WTC11 (cell line): Measurements from ENCODE around the gene PDIK1L. TPM values are rescaled to one million over a fixed set of nuclear protein-coding genes. Genes with fewer than 3 reads are reported as not detected.

Experiments used
- ATAC-seq: fragments of 200-7000 bp; cut with Tn5 transposase; 2 replicates; pipeline ENCODE4 v1.10.0; 2021; ENCODE audit warnings: mild to moderate bottlenecking, moderate library complexity
- CTCF ChIA-PET: fragments of 300-600 bp; sonication (Branson Sonifier 250); formaldehyde crosslinking; loops from one replicate; lab custom pipeline; 2021; ENCODE audit warnings: antibody characterized with exemption; lab: Charles Lee
- POLR2A ChIA-PET: fragments of 350-600 bp; sonication (Branson Sonifier 250); formaldehyde crosslinking; loops from one replicate; lab custom pipeline; 2021; ENCODE audit warnings: antibody characterized with exemption; lab: Charles Lee
- DNase-seq: peaks from one replicate; pipeline ENCODE4 v3.0.0; 2021; ENCODE audit warnings: low spot score
- H3K27ac Mint-ChIP-seq: 2 replicates; pipeline ENCODE4 v1.8.0; 2021; ENCODE audit warnings: mixed read lengths
- H3K27me3 Mint-ChIP-seq: 2 replicates; pipeline ENCODE4 v1.8.0; 2021; ENCODE audit warnings: low read depth, mild to moderate bottlenecking, moderate library complexity, mixed read lengths
- H3K36me3 Mint-ChIP-seq: 2 replicates; pipeline ENCODE4 v1.8.0; 2021; ENCODE audit warnings: mixed read lengths
- H3K4me1 Mint-ChIP-seq: 2 replicates; pipeline ENCODE4 v1.8.0; 2022; ENCODE audit warnings: mixed read lengths
- H3K4me3 Mint-ChIP-seq: 2 replicates; pipeline ENCODE4 v1.8.0; 2021; ENCODE audit warnings: mild to moderate bottlenecking, moderate library complexity, mixed read lengths
- H3K9me3 Mint-ChIP-seq: 2 replicates; pipeline ENCODE4 v1.8.0; 2021; ENCODE audit warnings: mixed read lengths
- ELF4 ChIP-seq: sonication (generic); formaldehyde crosslinking; IDR thresholded peaks from 2 replicates; pipeline ENCODE4 v1.8.1; 2022; ENCODE audit warnings: low read depth, mild to moderate bottlenecking, moderate library complexity, missing genetic modification reagents
- JUN ChIP-seq: sonication (generic); formaldehyde crosslinking; IDR thresholded peaks from 2 replicates; pipeline ENCODE4 v1.8.0; 2023; ENCODE audit warnings: mild to moderate bottlenecking, missing genetic modification reagents
- PRRX2 ChIP-seq: fragments of 250-450 bp; sonication (Bioruptor Pico); IDR thresholded peaks from 2 replicates; pipeline ENCODE4 v1.8.0; 2021; ENCODE audit warnings: mild to moderate bottlenecking
- TEAD1 ChIP-seq: sonication (generic); formaldehyde crosslinking; IDR thresholded peaks from 2 replicates; pipeline ENCODE4 v1.8.0; 2022; ENCODE audit warnings: mild to moderate bottlenecking, missing genetic modification reagents
- TEAD4 ChIP-seq: sonication (generic); formaldehyde crosslinking; IDR thresholded peaks from 2 replicates; pipeline ENCODE4 v1.8.0; 2022; ENCODE audit warnings: mild to moderate bottlenecking, missing genetic modification reagents
- TP53 ChIP-seq: sonication (generic); formaldehyde crosslinking; IDR thresholded peaks from 2 replicates; pipeline ENCODE4 v1.8.1; 2023; ENCODE audit warnings: mild to moderate bottlenecking, missing genetic modification reagents
- ZNF423 ChIP-seq: fragments of 250-450 bp; sonication (Bioruptor Pico); IDR thresholded peaks from 2 replicates; pipeline ENCODE4 v2.1.2; 2022; ENCODE audit warnings: mild to moderate bottlenecking, moderate library complexity
- total RNA-seq: library from RNA; stranded (reverse); gene quantifications from 3 replicates; pipeline ENCODE4 v1.2.3, GENCODE V29; 2021
- TF ChIP-seq, protein P1 (sequence below): sonication (generic); formaldehyde crosslinking; IDR thresholded peaks from 2 replicates; pipeline ENCODE4 v1.8.1; 2022; ENCODE audit warnings: low read depth, mild to moderate bottlenecking, moderate library complexity, missing genetic modification reagents, borderline replicate concordance
- TF ChIP-seq, protein P2 (sequence below): sonication (generic); formaldehyde crosslinking; IDR thresholded peaks from 2 replicates; pipeline ENCODE4 v1.8.0; 2022; ENCODE audit warnings: mild to moderate bottlenecking, missing genetic modification reagents
- TF ChIP-seq, protein P3 (sequence below): sonication (generic); formaldehyde crosslinking; IDR thresholded peaks from 2 replicates; pipeline ENCODE4 v1.8.0; 2022; ENCODE audit warnings: mild to moderate bottlenecking, missing genetic modification reagents
- TF ChIP-seq, protein P4 (sequence below): sonication (generic); formaldehyde crosslinking; IDR thresholded peaks from 2 replicates; pipeline ENCODE4 v1.8.1; 2023; ENCODE audit warnings: mild to moderate bottlenecking, missing genetic modification reagents, moderate library complexity
- TF ChIP-seq, protein P5 (sequence below): sonication (generic); formaldehyde crosslinking; IDR thresholded peaks from 2 replicates; pipeline ENCODE4 v1.8.1; 2023; ENCODE audit warnings: mild to moderate bottlenecking, missing genetic modification reagents, borderline replicate concordance
- TF ChIP-seq, protein P6 (sequence below): sonication (generic); formaldehyde crosslinking; IDR thresholded peaks from 2 replicates; pipeline ENCODE4 v1.8.0; 2022; ENCODE audit warnings: mild to moderate bottlenecking, missing genetic modification reagents
- TF ChIP-seq, protein P7 (sequence below): sonication (generic); formaldehyde crosslinking; IDR thresholded peaks from 2 replicates; pipeline ENCODE4 v1.8.1; 2023; ENCODE audit warnings: mild to moderate bottlenecking, missing genetic modification reagents
- TF ChIP-seq, protein P8 (sequence below): fragments of 250-450 bp; sonication (Bioruptor Pico); IDR thresholded peaks from 2 replicates; pipeline ENCODE4 v1.9.0; 2021; ENCODE audit warnings: moderate library complexity, mild to moderate bottlenecking, inconsistent platforms, borderline replicate concordance

PDIK1L gene
- total RNA-seq, 1 experiment from 2014 or later, result 5.5 TPM

DNA sequence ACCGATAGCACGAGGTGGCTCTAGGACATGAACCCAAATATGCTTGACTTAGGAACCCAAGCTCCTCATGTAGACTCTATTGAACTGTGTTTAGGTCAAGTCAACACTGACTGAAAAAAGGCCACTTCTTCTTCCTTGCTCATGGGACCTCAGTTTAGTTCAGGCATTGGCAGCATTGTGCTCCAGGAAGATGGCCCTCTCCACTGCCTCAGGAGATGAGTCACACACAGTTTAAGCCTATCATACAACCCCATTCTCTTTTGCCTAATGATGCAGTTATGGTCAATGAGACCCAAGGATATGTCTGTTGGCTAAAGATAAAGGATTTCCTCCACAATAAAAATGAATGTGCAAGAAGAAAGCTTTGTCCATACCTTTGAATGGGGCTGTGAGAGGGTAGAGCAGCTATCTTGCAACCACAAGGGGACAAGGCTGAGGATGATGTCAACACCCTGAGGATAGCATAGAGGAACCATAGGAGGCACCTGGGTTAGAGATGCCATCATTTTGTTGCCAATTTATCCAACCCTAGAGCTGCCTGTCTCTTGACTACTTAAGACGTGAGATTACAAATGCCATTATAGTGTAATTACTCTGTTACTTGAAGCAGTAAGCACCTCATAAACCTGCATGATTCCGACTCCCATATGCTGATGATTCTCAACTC, 41.2 kb upstream of the PDIK1L start (continued):
- TF ChIP-seq, protein P1, sequence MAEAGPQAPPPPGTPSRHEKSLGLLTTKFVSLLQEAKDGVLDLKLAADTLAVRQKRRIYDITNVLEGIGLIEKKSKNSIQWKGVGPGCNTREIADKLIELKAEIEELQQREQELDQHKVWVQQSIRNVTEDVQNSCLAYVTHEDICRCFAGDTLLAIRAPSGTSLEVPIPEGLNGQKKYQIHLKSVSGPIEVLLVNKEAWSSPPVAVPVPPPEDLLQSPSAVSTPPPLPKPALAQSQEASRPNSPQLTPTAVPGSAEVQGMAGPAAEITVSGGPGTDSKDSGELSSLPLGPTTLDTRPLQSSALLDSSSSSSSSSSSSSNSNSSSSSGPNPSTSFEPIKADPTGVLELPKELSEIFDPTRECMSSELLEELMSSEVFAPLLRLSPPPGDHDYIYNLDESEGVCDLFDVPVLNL (CRISPR knock-in tag), result no peak
- TF ChIP-seq, protein P2, sequence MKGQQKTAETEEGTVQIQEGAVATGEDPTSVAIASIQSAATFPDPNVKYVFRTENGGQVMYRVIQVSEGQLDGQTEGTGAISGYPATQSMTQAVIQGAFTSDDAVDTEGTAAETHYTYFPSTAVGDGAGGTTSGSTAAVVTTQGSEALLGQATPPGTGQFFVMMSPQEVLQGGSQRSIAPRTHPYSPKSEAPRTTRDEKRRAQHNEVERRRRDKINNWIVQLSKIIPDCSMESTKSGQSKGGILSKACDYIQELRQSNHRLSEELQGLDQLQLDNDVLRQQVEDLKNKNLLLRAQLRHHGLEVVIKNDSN, result no peak
- TF ChIP-seq TP53 (CRISPR knock-in tag) (no peak), TEAD1 (no peak), ZNF423 (CRISPR knock-in tag) (no peak), PRRX2 (CRISPR knock-in tag) (no peak)
- TF ChIP-seq, protein P3, sequence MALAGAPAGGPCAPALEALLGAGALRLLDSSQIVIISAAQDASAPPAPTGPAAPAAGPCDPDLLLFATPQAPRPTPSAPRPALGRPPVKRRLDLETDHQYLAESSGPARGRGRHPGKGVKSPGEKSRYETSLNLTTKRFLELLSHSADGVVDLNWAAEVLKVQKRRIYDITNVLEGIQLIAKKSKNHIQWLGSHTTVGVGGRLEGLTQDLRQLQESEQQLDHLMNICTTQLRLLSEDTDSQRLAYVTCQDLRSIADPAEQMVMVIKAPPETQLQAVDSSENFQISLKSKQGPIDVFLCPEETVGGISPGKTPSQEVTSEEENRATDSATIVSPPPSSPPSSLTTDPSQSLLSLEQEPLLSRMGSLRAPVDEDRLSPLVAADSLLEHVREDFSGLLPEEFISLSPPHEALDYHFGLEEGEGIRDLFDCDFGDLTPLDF (CRISPR knock-in tag), result no peak

DNA sequence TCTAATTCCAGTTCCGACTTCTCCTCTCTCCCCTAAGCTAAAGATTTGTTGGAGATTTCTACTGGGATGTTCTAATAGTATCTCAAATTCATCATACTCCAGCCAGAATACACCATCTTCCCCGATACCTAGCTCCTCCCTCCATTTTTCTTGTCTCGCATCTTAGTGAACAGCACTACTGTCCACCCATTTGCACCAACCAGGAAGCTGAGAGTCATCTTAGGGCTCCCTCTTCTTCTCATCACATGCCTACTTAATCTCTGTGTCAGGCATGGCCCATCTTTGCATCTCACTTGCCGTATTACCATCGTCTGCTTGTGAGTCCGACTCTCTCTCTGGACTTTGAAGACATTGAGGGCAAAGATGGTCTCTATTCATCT, 40.7 kb upstream of the PDIK1L start:
- H3K4me1 Mint-ChIP-seq, result peaks cover 8% of the 10 kb centered on the region; the same call in 1 of the 2 replicates
- no peak for DNase-seq
- TF ChIP-seq, protein P4, sequence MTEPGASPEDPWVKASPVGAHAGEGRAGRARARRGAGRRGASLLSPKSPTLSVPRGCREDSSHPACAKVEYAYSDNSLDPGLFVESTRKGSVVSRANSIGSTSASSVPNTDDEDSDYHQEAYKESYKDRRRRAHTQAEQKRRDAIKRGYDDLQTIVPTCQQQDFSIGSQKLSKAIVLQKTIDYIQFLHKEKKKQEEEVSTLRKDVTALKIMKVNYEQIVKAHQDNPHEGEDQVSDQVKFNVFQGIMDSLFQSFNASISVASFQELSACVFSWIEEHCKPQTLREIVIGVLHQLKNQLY, result no peak
- TF ChIP-seq TEAD4 (CRISPR knock-in tag), result no peak
- TF ChIP-seq, protein P3 (CRISPR knock-in tag), result no peak
- H3K9me3 Mint-ChIP-seq, result no peaks in the 10 kb centered on the region
- ATAC-seq, result no peak
- no peaks in the 10 kb centered on the region for H3K27me3 Mint-ChIP-seq
- ChIA-PET POLR2A (interaction anchor here (1.2 kb wide), 1 partner anchor 66 kb away, joined by 4 read pairs; no protein-coding TSS in a partner anchor), CTCF (interaction anchor here (0.9 kb wide), 1 partner anchor 35 kb away, joined by 4 read pairs; no protein-coding TSS in a partner anchor)
- H3K4me3 Mint-ChIP-seq, result no peak overlapping the region
- no peaks in the 10 kb centered on the region for H3K36me3 Mint-ChIP-seq
- no peak overlapping the region for H3K27ac Mint-ChIP-seq

DNA sequence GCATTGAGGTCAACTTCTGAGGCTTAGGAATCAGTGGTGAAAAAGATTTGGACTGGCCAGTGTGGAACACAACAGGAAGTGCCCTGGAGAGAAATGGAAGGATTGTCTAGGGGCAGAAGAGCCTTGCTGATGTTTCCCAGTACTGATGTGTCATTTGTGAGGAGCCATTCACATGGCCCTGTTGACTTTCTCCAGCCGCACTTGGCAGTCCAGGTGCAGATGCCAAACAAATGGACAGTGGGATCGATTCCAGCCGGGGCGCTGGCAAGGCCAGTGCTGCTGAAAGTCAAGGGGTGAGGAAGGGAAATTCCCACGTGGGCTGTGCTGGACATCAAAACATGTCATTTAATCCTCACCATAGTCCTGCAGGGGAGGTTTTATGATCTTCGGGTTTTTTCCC, 39.3 kb upstream of the PDIK1L start:
- Mint-ChIP-seq H3K27me3 (no peaks in the 10 kb centered on the region), H3K9me3 (no peaks in the 10 kb centered on the region), H3K36me3 (no peaks in the 10 kb centered on the region), H3K4me1 (no peaks in the 10 kb centered on the region; the same call in 1 of the 2 replicates), H3K4me3 (no peak overlapping the region), H3K27ac (no peak overlapping the region)
- ChIA-PET POLR2A (no interaction called here), CTCF (interaction anchor here (1.2 kb wide), 1 partner anchor 72 kb away, joined by 5 read pairs; no protein-coding TSS in a partner anchor)
- DNase-seq, result no peak
- no peak for ATAC-seq
- TF ChIP-seq, protein P5, sequence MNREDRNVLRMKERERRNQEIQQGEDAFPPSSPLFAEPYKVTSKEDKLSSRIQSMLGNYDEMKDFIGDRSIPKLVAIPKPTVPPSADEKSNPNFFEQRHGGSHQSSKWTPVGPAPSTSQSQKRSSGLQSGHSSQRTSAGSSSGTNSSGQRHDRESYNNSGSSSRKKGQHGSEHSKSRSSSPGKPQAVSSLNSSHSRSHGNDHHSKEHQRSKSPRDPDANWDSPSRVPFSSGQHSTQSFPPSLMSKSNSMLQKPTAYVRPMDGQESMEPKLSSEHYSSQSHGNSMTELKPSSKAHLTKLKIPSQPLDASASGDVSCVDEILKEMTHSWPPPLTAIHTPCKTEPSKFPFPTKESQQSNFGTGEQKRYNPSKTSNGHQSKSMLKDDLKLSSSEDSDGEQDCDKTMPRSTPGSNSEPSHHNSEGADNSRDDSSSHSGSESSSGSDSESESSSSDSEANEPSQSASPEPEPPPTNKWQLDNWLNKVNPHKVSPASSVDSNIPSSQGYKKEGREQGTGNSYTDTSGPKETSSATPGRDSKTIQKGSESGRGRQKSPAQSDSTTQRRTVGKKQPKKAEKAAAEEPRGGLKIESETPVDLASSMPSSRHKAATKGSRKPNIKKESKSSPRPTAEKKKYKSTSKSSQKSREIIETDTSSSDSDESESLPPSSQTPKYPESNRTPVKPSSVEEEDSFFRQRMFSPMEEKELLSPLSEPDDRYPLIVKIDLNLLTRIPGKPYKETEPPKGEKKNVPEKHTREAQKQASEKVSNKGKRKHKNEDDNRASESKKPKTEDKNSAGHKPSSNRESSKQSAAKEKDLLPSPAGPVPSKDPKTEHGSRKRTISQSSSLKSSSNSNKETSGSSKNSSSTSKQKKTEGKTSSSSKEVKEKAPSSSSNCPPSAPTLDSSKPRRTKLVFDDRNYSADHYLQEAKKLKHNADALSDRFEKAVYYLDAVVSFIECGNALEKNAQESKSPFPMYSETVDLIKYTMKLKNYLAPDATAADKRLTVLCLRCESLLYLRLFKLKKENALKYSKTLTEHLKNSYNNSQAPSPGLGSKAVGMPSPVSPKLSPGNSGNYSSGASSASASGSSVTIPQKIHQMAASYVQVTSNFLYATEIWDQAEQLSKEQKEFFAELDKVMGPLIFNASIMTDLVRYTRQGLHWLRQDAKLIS (CRISPR knock-in tag), result no peak
- TF ChIP-seq, protein P3 (CRISPR knock-in tag), result no peak
- TF ChIP-seq JUN (CRISPR knock-in tag) (no peak), ELF4 (no peak)
- TF ChIP-seq, protein P6, sequence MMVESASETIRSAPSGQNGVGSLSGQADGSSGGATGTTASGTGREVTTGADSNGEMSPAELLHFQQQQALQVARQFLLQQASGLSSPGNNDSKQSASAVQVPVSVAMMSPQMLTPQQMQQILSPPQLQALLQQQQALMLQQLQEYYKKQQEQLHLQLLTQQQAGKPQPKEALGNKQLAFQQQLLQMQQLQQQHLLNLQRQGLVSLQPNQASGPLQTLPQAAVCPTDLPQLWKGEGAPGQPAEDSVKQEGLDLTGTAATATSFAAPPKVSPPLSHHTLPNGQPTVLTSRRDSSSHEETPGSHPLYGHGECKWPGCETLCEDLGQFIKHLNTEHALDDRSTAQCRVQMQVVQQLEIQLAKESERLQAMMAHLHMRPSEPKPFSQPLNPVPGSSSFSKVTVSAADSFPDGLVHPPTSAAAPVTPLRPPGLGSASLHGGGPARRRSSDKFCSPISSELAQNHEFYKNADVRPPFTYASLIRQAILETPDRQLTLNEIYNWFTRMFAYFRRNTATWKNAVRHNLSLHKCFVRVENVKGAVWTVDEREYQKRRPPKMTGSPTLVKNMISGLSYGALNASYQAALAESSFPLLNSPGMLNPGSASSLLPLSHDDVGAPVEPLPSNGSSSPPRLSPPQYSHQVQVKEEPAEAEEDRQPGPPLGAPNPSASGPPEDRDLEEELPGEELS, result no peak
- TF ChIP-seq, protein P7, sequence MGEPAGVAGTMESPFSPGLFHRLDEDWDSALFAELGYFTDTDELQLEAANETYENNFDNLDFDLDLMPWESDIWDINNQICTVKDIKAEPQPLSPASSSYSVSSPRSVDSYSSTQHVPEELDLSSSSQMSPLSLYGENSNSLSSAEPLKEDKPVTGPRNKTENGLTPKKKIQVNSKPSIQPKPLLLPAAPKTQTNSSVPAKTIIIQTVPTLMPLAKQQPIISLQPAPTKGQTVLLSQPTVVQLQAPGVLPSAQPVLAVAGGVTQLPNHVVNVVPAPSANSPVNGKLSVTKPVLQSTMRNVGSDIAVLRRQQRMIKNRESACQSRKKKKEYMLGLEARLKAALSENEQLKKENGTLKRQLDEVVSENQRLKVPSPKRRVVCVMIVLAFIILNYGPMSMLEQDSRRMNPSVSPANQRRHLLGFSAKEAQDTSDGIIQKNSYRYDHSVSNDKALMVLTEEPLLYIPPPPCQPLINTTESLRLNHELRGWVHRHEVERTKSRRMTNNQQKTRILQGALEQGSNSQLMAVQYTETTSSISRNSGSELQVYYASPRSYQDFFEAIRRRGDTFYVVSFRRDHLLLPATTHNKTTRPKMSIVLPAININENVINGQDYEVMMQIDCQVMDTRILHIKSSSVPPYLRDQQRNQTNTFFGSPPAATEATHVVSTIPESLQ, result no peak
- TF ChIP-seq, protein P8, sequence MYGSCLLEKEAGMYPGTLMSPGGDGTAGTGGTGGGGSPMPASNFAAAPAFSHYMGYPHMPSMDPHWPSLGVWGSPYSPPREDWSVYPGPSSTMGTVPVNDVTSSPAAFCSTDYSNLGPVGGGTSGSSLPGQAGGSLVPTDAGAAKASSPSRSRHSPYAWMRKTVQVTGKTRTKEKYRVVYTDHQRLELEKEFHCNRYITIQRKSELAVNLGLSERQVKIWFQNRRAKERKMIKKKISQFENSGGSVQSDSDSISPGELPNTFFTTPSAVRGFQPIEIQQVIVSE (CRISPR knock-in tag), result no peak
